ENCODE measurements around the gene GNB5.

The GNB5 gene

GRCh38 chr15:52207191-52207590 lies 16.0 kb upstream of the GNB5 start:
- DNase-seq (ENCODE audit: low read depth in 2 of 2): no peak

- no peak for DNase-seq (ENCODE audit: low read depth in 2 of 2)
Observed at GRCh38 chr15:52206446-52206845, 15.3 kb upstream of the GNB5 start.

- no peak for DNase-seq (ENCODE audit: low read depth in 2 of 2)
Observed at GRCh38 chr15:52204657-52205056, 13.5 kb upstream of the GNB5 start.

GRCh38 chr15:52200831-52201365 lies 9.7 kb upstream of the GNB5 start:
- no peak for DNase-seq (ENCODE audit: low read depth in 2 of 2)

- no peak for DNase-seq (ENCODE audit: low read depth in 2 of 2)
Observed at GRCh38 chr15:52199271-52199670, 8.1 kb upstream of the GNB5 start.

- no peak for DNase-seq (ENCODE audit: low read depth in 2 of 2)
Observed at GRCh38 chr15:52196891-52197290, 5.7 kb upstream of the GNB5 start.

GRCh38 chr15:52193791-52194190 lies 2.6 kb upstream of the GNB5 start:
- DNase-seq (ENCODE audit: low read depth in 2 of 2): no peak

- DNase-seq (ENCODE audit: low read depth in 2 of 2): no peak
Observed at GRCh38 chr15:52193321-52193720, 2.1 kb upstream of the GNB5 start.

GRCh38 chr15:52186651-52187486 lies 4.3 kb downstream of the GNB5 start:
- no peak for DNase-seq (ENCODE audit: low read depth in 2 of 2)

- DNase-seq (ENCODE audit: low read depth in 2 of 2): no peak
Observed at GRCh38 chr15:52185151-52185561, 6.0 kb downstream of the GNB5 start.

GRCh38 chr15:52184721-52185120 lies 6.5 kb downstream of the GNB5 start:
- no peak for DNase-seq (ENCODE audit: low read depth in 2 of 2)

- no peak for DNase-seq (ENCODE audit: low read depth in 2 of 2)
Observed at GRCh38 chr15:52183562-52184173, 7.5 kb downstream of the GNB5 start.

- DNase-seq (ENCODE audit: low read depth in 2 of 2): no peak
Observed at GRCh38 chr15:52181938-52182780, 9.0 kb downstream of the GNB5 start.

- DNase-seq (ENCODE audit: low read depth in 2 of 2): no peak
Observed at GRCh38 chr15:52180851-52181450, 10.2 kb downstream of the GNB5 start.

GRCh38 chr15:52180196-52180835 lies 10.9 kb downstream of the GNB5 start:
- no peak for DNase-seq (ENCODE audit: low read depth in 2 of 2)

- peak; percentile 72 to 77 for DNase-seq (ENCODE audit: low read depth in 2 of 2)
Observed at GRCh38 chr15:52179278-52180195, 11.7 kb downstream of the GNB5 start.

GRCh38 chr15:52178765-52179164 lies 12.4 kb downstream of the GNB5 start:
- DNase-seq (ENCODE audit: low read depth in 2 of 2): no peak

GRCh38 chr15:52172869-52173268 lies 18.3 kb downstream of the GNB5 start:
- no peak for DNase-seq (ENCODE audit: low read depth in 2 of 2)

GRCh38 chr15:52171807-52172206 lies 19.4 kb downstream of the GNB5 start:
- DNase-seq (ENCODE audit: low read depth in 2 of 2): no peak

GRCh38 chr15:52171386-52171785 lies 19.8 kb downstream of the GNB5 start:
- DNase-seq (ENCODE audit: low read depth in 2 of 2): no peak

All from activated CD4-positive, alpha-beta T cell treated with anti-CD3 and anti-CD28 coated beads for 24 hours (primary cell).